Activated gamma-delta T cell (primary cell): ENCODE measurements around the gene OTULINL.
"Not testable (repeated sequence)": the region's sequence is repeated elsewhere in the genome, so short reads cannot be mapped to it uniquely, and the experiment has no call there.

ENCODE experiments used
- DNase-seq: peaks from one replicate; lab custom pipeline; 2025; lab: John Stamatoyannopoulos, UW
- total RNA-seq, 2 donors: gene quantifications; one replicate each; lab custom pipeline; 2026; lab: John Stamatoyannopoulos, UW

Gene OTULINL
- 57.5 to 62.6 reads per million in 2 donors for total RNA-seq

GRCh38 chr5:14581106-14581890 is at the start of gene OTULINL:
Gene OTULINL, plus strand, starts transcription at chr5:14581792. Its CDS starts 103 bp downstream, at chr5:14581895.
- peak; percentile 78 for DNase-seq

GRCh38 chr5:14532180-14532579 is 49.4 kb upstream of the OTULINL start:
- no peak for DNase-seq

- no peak for DNase-seq
Observed at GRCh38 chr5:14534773-14535172, 46.8 kb upstream of the OTULINL start.

GRCh38 chr5:14545308-14545707 is 36.3 kb upstream of the OTULINL start:
- DNase-seq, result no peak

- no peak for DNase-seq
Observed at GRCh38 chr5:14545862-14546261, 35.7 kb upstream of the OTULINL start.

GRCh38 chr5:14547666-14548065 is 33.9 kb upstream of the OTULINL start:
- DNase-seq, result no peak

- DNase-seq, result no peak
Observed at GRCh38 chr5:14551211-14551610, 30.4 kb upstream of the OTULINL start.

GRCh38 chr5:14552017-14552416 is 29.6 kb upstream of the OTULINL start:
- no peak for DNase-seq

GRCh38 chr5:14554288-14554687 is 27.3 kb upstream of the OTULINL start:
- not testable (repeated sequence) for DNase-seq

- no peak for DNase-seq
Observed at GRCh38 chr5:14556015-14556414, 25.6 kb upstream of the OTULINL start.

- no peak for DNase-seq
Observed at GRCh38 chr5:14557203-14557770, 24.3 kb upstream of the OTULINL start.

GRCh38 chr5:14557791-14558415 is 23.7 kb upstream of the OTULINL start:
- no peak for DNase-seq

GRCh38 chr5:14560091-14560595 is 21.4 kb upstream of the OTULINL start:
- DNase-seq, result no peak

- DNase-seq, result no peak
Observed at GRCh38 chr5:14561741-14562140, 19.9 kb upstream of the OTULINL start.

GRCh38 chr5:14568333-14568732 is 13.3 kb upstream of the OTULINL start:
- no peak for DNase-seq

GRCh38 chr5:14569948-14570691 is 11.5 kb upstream of the OTULINL start:
- DNase-seq, result no peak

- DNase-seq, result no peak
Observed at GRCh38 chr5:14571901-14572300, 9.7 kb upstream of the OTULINL start.

- no peak for DNase-seq
Observed at GRCh38 chr5:14572385-14572784, 9.2 kb upstream of the OTULINL start.

GRCh38 chr5:14572836-14573235 is 8.8 kb upstream of the OTULINL start:
- no peak for DNase-seq

- DNase-seq, result no peak
Observed at GRCh38 chr5:14574096-14574495, 7.5 kb upstream of the OTULINL start.

- no peak for DNase-seq
Observed at GRCh38 chr5:14574891-14575508, 6.6 kb upstream of the OTULINL start.

- no peak for DNase-seq
Observed at GRCh38 chr5:14576206-14576605, 5.4 kb upstream of the OTULINL start.
